HepG2 (cell line): ENCODE results near the gene WDR35. TPM values are rescaled to one million over a fixed set of nuclear protein-coding genes. Genes with fewer than 3 reads are reported as not detected.

Source experiments
- CEBPG ChIP-seq: IDR thresholded peaks from 2 replicates; pipeline ENCODE4 v1.6.1; 2016
- ELF1 ChIP-seq: sonication (generic); formaldehyde crosslinking; IDR thresholded peaks from 2 replicates; pipeline ENCODE4 v1.4.0; 2020; ENCODE audit warnings: missing genetic modification reagents
- GATAD1 ChIP-seq: IDR thresholded peaks from 2 replicates; pipeline ENCODE4 v1.6.1; 2016; ENCODE audit warnings: missing genetic modification reagents, missing compliant biosample characterization
- GFI1 ChIP-seq: sonication (generic); formaldehyde crosslinking; IDR thresholded peaks from 2 replicates; pipeline ENCODE4 v1.5.0; 2020; ENCODE audit warnings: missing genetic modification reagents, mild to moderate bottlenecking, borderline replicate concordance
- KDM4B ChIP-seq: sonication (generic); formaldehyde crosslinking; IDR thresholded peaks from 2 replicates; pipeline ENCODE4 v1.4.0; 2020; ENCODE audit warnings: missing genetic modification reagents
- SIX4 ChIP-seq: sonication (generic); formaldehyde crosslinking; IDR thresholded peaks from 2 replicates; pipeline ENCODE4 v1.4.0; 2020; ENCODE audit warnings: missing genetic modification reagents
- SMARCC2 ChIP-seq: fragments of 450-650 bp; IDR thresholded peaks from 2 replicates; pipeline ENCODE4 v1.6.1; 2017; ENCODE audit warnings: antibody characterized with exemption, mild to moderate bottlenecking
- SRSF4 ChIP-seq: fragments of 200-400 bp; formaldehyde crosslinking; IDR thresholded peaks from one replicate; pipeline ENCODE4 v1.6.1; 2018; ENCODE audit warnings: mild to moderate bottlenecking, low read depth, low read length, moderate library complexity; ENCODE audit not compliant: poor library complexity, severe bottlenecking
- TCF7L2 ChIP-seq: IDR thresholded peaks from 2 replicates; pipeline ENCODE4 v1.6.1; 2011; ENCODE audit warnings: mild to moderate bottlenecking, low read depth, low read length, moderate library complexity
- ZFP91 ChIP-seq: sonication (generic); formaldehyde crosslinking; IDR thresholded peaks from 2 replicates; pipeline ENCODE4 v1.9.0; 2022; ENCODE audit warnings: missing genetic modification reagents, mild to moderate bottlenecking, borderline replicate concordance
- ZHX2 ChIP-seq, 2 experiments: sonication (generic) in 1 of 2; formaldehyde crosslinking in 1 of 2; IDR thresholded peaks; 2 replicates each; pipeline versions ENCODE4 v1.6.1 to v1.9.0; 2014 to 2022; ENCODE audit warnings: antibody characterized with exemption in 1 of 2, borderline replicate concordance in 1 of 2, inconsistent platforms in 1 of 2, low read depth in 1 of 2, missing genetic modification reagents in 1 of 2
- ZNF333 ChIP-seq: sonication (generic); formaldehyde crosslinking; IDR thresholded peaks from 2 replicates; pipeline ENCODE4 v1.4.0; 2020; ENCODE audit warnings: mild to moderate bottlenecking, missing genetic modification reagents, borderline replicate concordance
- ZNF609 ChIP-seq: sonication (generic); formaldehyde crosslinking; IDR thresholded peaks from 2 replicates; pipeline ENCODE4 v1.4.0; 2020; ENCODE audit warnings: mild to moderate bottlenecking, missing genetic modification reagents, borderline replicate concordance
- polyA plus RNA-seq, 8 experiments: library from polyadenylated mRNA; depleted of rRNA in 3 of 8; stranded (reverse) in 7 of 8; unstranded in 1 of 8; fragments of >200 nt; fragmentation: Illumina TruSeq in 4 of 8; extraction: Trizol in 4 of 8; gene quantifications; 2 replicates each; pipeline versions ENCODE4 v1.2.1 to v1.2.3, GENCODE V29; 2011 to 2016; ENCODE audit warnings: low read depth in 4 of 8, missing spikeins in 1 of 8, mixed read lengths in 1 of 8; ENCODE audit not compliant: insufficient read depth in 1 of 8
- total RNA-seq, 5 experiments: library from RNA; depleted of rRNA; stranded (reverse); fragments of >200 nt; fragmentation: Illumina TruSeq; extraction: Trizol; gene quantifications; 2 replicates each; pipeline ENCODE4 v1.2.3, GENCODE V29; 2016; ENCODE audit warnings: low read depth in 1 of 5

WDR35 gene
- total and polyA plus RNA-seq, 2 of the 13 experiments (the other 11 are each of a cell fraction or from before 2014, with no cell fraction given), result 11.1 to 19.6 TPM

- TF ChIP-seq ZFP91 (CRISPR knock-in tag), result peak; percentile 97
- TF ChIP-seq CEBPG (CRISPR knock-in tag), result no peak
- peak; percentile 65; the same call in 1 of the 2 replicates for TF ChIP-seq GFI1
- TF ChIP-seq ZHX2 (IDR thresholded peaks at IDR 0.05; ENCODE audit: low read depth), result peak; percentile 68; the same call in 1 of the 2 replicates
- TF ChIP-seq ZHX2 (CRISPR knock-in tag; IDR thresholded peaks at IDR 0.05; ENCODE audit: borderline replicate concordance), result no peak
- TF ChIP-seq SIX4 (CRISPR knock-in tag), result peak; percentile 52; the same call in 1 of the 2 replicates
- peak; percentile 92 for TF ChIP-seq ELF1 (CRISPR knock-in tag)
- TF ChIP-seq ZNF609, result 0 out of 2 replicates have a peak, but pooled peaks have one; percentile 56
- peak; percentile 14; the same call in 1 of the 2 replicates for TF ChIP-seq KDM4B (CRISPR knock-in tag)
- peak; percentile 99 for TF ChIP-seq ZNF333 (CRISPR knock-in tag)
- no peak for TF ChIP-seq SRSF4
- TF ChIP-seq GATAD1 (CRISPR knock-in tag), result peak; percentile 87
- no peak for TF ChIP-seq TCF7L2
- no peak for TF ChIP-seq SMARCC2
Observed at GRCh38 chr2:19989667-19990415, at the start of gene WDR35 (continued).
